ENCODE measurements around the gene CLCF1.
A peak's percentile ranks its signal among the peaks of the same experiment; 100 is the strongest.

The CLCF1 gene

DNA sequence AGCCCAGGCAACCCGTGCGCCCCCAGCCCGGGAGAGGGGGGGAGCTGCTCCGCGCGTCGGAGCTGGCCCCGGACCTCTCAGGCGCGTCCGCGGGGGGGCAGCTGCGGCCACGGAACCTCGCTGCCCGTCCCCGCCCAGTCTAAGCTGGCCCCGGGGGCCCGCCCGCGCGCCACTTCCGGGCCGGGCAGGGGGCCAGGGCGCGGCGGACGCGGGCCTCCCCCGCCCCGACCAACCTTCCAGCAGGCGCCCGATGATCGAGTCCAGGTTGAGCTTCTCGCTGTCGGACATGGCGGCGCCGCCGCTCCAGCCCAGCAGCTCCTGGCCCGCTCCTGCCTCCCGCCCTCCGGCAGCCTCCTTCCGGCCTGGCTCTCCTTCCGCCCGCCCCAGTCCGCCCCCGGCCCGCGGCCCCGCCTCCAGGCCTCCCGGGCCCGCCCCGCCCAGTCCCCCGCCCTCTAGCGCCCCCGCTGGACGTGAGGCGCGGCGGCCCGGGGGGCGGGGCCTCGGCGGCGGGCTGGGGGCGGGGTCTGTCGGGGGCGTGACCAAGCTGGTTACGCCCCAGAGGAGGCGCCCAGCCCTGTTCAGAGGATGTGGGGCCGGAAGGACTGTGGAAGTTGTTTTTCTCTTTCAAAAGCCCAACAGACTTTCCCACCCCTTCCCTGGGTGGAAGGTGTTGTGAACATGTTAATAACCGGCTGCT is 28.2 kb upstream of the CLCF1 start, which contains the start of gene PPP1CA:
Gene PPP1CA (minus strand): TSS at position 364 of the 697 bp plus-strand sequence. CDS start 76 bp downstream, at position 288.
- Histone ChIP-seq H3K79me2 (ENCODE audit: insufficient read depth, low read length) (peaks cover 9% of the 10 kb centered on the region; the same call in 1 of the 2 replicates), H3K9ac (ENCODE audit: low read length) (peak within 1 kb of the TSS; percentile 96), H3K27ac (ENCODE audit: low read depth, low read length, poor library complexity, severe bottlenecking) (peak within 1 kb of the TSS; percentile 93), H3K9me3 (ENCODE audit: low read length) (no peaks in the 10 kb centered on the region), H3K27me3 (ENCODE audit: insufficient read depth, low read length) (no peaks in the 10 kb centered on the region), H3K4me2 (ENCODE audit: low read length) (peak within 1 kb of the TSS; percentile 96), H3K36me3 (ENCODE audit: insufficient read depth, low read length) (peaks cover 38% of the 10 kb centered on the region), H3F3A (ENCODE audit: insufficient read depth, low read length) (no peaks in the 10 kb centered on the region; the same call in 1 of the 2 replicates), H4K20me1 (ENCODE audit: insufficient read depth, low read length) (no peaks in the 10 kb centered on the region), H3K9me2 (ENCODE audit: low read depth, low read length) (no peaks in the 10 kb centered on the region), H3K4me3 (ENCODE audit: low read depth, low read length, poor library complexity, severe bottlenecking) (peak within 1 kb of the TSS; percentile 94), H2AFZ (ENCODE audit: low read length) (no peak within 1 kb of the TSS), H3K4me1 (ENCODE audit: insufficient read depth, low read length, severe bottlenecking) (peaks cover 89% of the 10 kb centered on the region)
- TF ChIP-seq, protein P1, sequence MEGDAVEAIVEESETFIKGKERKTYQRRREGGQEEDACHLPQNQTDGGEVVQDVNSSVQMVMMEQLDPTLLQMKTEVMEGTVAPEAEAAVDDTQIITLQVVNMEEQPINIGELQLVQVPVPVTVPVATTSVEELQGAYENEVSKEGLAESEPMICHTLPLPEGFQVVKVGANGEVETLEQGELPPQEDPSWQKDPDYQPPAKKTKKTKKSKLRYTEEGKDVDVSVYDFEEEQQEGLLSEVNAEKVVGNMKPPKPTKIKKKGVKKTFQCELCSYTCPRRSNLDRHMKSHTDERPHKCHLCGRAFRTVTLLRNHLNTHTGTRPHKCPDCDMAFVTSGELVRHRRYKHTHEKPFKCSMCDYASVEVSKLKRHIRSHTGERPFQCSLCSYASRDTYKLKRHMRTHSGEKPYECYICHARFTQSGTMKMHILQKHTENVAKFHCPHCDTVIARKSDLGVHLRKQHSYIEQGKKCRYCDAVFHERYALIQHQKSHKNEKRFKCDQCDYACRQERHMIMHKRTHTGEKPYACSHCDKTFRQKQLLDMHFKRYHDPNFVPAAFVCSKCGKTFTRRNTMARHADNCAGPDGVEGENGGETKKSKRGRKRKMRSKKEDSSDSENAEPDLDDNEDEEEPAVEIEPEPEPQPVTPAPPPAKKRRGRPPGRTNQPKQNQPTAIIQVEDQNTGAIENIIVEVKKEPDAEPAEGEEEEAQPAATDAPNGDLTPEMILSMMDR (IDR thresholded peaks at IDR 0.05; ENCODE audit: low read length), result peak; percentile 3; the same call in 1 of the 2 replicates
- TF ChIP-seq EZH2 (IDR thresholded peaks at IDR 0.05; ENCODE audit: borderline replicate concordance, low read length), result no peak

DNA sequence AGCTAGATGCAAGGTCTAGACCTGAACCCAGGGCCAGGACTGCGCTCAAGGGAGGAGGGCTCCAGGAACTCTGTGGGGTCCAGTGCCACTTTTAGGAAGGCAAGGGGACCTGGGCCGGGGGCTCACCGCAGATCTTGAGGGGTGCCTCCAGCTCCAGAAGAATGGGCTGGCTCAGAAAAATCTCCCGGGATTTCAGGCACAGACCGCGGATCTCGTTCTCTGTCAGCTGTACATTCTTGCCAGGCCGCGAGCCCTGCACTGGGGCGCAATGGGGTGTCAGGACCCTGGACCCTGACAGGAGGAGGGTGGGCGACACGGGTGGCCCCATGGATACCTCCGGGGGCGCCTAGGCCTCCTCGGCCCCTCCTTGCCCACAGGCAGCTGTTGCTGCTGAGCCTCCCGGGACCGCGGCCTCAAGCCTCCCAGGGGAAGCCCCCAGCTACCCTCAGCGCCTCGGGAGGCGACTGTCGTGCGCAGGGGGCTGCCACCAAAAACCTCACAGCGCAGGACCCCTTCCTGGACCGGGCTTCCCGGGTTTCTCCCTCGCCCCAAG is 27.6 kb upstream of the CLCF1 start:
- no peaks in the 10 kb centered on the region for H4K20me1 ChIP-seq (ENCODE audit: insufficient read depth, low read length)
- peaks cover 83% of the 10 kb centered on the region for H3K4me1 ChIP-seq (ENCODE audit: insufficient read depth, low read length, severe bottlenecking)
- peaks cover 40% of the 10 kb centered on the region for H3K36me3 ChIP-seq (ENCODE audit: insufficient read depth, low read length)
- no peaks in the 10 kb centered on the region for H3K9me2 ChIP-seq (ENCODE audit: low read depth, low read length)
- H3K4me3 ChIP-seq (ENCODE audit: low read depth, low read length, poor library complexity, severe bottlenecking), result peak overlapping the region; percentile 94
- TF ChIP-seq, protein P1 (IDR thresholded peaks at IDR 0.05; ENCODE audit: low read length), result no peak
- TF ChIP-seq EZH2 (IDR thresholded peaks at IDR 0.05; ENCODE audit: borderline replicate concordance, low read length), result no peak
- no peaks in the 10 kb centered on the region; the same call in 1 of the 2 replicates for H3F3A ChIP-seq (ENCODE audit: insufficient read depth, low read length)
- no peaks in the 10 kb centered on the region for H3K9me3 ChIP-seq (ENCODE audit: low read length)
- peaks cover 9% of the 10 kb centered on the region; the same call in 1 of the 2 replicates for H3K79me2 ChIP-seq (ENCODE audit: insufficient read depth, low read length)
- peak overlapping the region; percentile 71 for H3K27ac ChIP-seq (ENCODE audit: low read depth, low read length, poor library complexity, severe bottlenecking)
- no peaks in the 10 kb centered on the region for H3K27me3 ChIP-seq (ENCODE audit: insufficient read depth, low read length)
- H3K9ac ChIP-seq (ENCODE audit: low read length), result peak overlapping the region; percentile 96
- peak overlapping the region; percentile 96 for H3K4me2 ChIP-seq (ENCODE audit: low read length)
- H2AFZ ChIP-seq (ENCODE audit: low read length), result no peak overlapping the region

DNA sequence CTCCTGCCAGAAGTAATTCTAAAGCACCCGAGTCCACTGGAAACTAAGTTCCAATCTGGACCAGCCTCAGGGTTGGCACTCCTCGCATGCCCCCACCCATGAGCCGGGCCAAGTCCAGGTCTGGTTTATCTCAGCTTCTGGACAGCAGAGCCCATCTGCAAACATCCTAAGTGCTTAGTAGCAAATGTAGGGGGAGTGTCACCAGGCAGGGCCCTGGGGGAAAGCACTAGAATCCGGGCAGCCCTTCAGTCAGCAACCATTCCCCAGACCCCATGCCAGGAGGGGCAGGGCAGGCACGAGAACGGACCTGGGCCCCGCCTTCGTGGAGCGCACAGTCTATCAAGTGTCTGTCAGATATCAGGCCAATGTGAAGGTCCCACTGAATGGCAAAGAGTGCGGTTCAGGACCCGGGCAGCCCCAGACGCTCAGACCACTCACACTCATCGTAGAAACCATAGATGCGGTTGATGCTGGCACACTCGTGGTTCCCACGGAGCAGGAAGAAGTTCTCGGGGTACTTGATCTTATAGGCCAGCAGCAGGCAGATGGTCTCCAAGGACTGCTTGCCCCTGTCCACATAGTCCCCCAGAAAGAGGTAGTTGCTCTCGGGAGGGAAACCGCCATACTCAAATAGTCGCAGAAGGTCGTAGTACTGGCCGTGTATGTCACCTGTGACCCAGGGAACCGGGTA is 27.0 kb upstream of the CLCF1 start:
- Histone ChIP-seq H4K20me1 (ENCODE audit: insufficient read depth, low read length) (no peaks in the 10 kb centered on the region), H3K9me2 (ENCODE audit: low read depth, low read length) (no peaks in the 10 kb centered on the region), H3K4me3 (ENCODE audit: low read depth, low read length, poor library complexity, severe bottlenecking) (peak overlapping the region; percentile 94), H3K36me3 (ENCODE audit: insufficient read depth, low read length) (peaks cover 43% of the 10 kb centered on the region), H3F3A (ENCODE audit: insufficient read depth, low read length) (no peaks in the 10 kb centered on the region; the same call in 1 of the 2 replicates), H3K4me2 (ENCODE audit: low read length) (peak overlapping the region; percentile 96), H3K4me1 (ENCODE audit: insufficient read depth, low read length, severe bottlenecking) (peaks cover 77% of the 10 kb centered on the region), H3K27ac (ENCODE audit: low read depth, low read length, poor library complexity, severe bottlenecking) (peak overlapping the region; percentile 71), H2AFZ (ENCODE audit: low read length) (no peak overlapping the region), H3K27me3 (ENCODE audit: insufficient read depth, low read length) (no peaks in the 10 kb centered on the region), H3K9me3 (ENCODE audit: low read length) (no peaks in the 10 kb centered on the region), H3K9ac (ENCODE audit: low read length) (peak overlapping the region; percentile 96), H3K79me2 (ENCODE audit: insufficient read depth, low read length) (peaks cover 9% of the 10 kb centered on the region; the same call in 1 of the 2 replicates)
- TF ChIP-seq, protein P1 (IDR thresholded peaks at IDR 0.05; ENCODE audit: low read length), result no peak
- no peak for TF ChIP-seq EZH2 (IDR thresholded peaks at IDR 0.05; ENCODE audit: borderline replicate concordance, low read length)

Measured in OCI-LY1 (cell line).